Measurements from ENCODE around the gene KIAA0040.

KIAA0040 gene

GRCh38 chr1:175148068-175148467, 44.5 kb downstream of the KIAA0040 start:
- TF ChIP-seq, protein P1, sequence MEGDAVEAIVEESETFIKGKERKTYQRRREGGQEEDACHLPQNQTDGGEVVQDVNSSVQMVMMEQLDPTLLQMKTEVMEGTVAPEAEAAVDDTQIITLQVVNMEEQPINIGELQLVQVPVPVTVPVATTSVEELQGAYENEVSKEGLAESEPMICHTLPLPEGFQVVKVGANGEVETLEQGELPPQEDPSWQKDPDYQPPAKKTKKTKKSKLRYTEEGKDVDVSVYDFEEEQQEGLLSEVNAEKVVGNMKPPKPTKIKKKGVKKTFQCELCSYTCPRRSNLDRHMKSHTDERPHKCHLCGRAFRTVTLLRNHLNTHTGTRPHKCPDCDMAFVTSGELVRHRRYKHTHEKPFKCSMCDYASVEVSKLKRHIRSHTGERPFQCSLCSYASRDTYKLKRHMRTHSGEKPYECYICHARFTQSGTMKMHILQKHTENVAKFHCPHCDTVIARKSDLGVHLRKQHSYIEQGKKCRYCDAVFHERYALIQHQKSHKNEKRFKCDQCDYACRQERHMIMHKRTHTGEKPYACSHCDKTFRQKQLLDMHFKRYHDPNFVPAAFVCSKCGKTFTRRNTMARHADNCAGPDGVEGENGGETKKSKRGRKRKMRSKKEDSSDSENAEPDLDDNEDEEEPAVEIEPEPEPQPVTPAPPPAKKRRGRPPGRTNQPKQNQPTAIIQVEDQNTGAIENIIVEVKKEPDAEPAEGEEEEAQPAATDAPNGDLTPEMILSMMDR (IDR thresholded peaks at IDR 0.05; ENCODE audit: extremely low read depth, missing control alignments), result no peak

GRCh38 chr1:175147569-175147968, 45.0 kb downstream of the KIAA0040 start:
- DNase-seq (ENCODE audit: low spot score), result no peak
- TF ChIP-seq, protein P1 (IDR thresholded peaks at IDR 0.05; ENCODE audit: extremely low read depth, missing control alignments), result no peak

More at GRCh38 chr1:175148068-175148467, 44.5 kb downstream of the KIAA0040 start:
- no peak for DNase-seq (ENCODE audit: low spot score)

GRCh38 chr1:175146529-175147213, 45.9 kb downstream of the KIAA0040 start:
- peak; percentile 72 for DNase-seq (ENCODE audit: low spot score)
- TF ChIP-seq, protein P1 (IDR thresholded peaks at IDR 0.05; ENCODE audit: extremely low read depth, missing control alignments), result peak; percentile 87

GRCh38 chr1:175145899-175146528, 46.6 kb downstream of the KIAA0040 start:
- no peak for DNase-seq (ENCODE audit: low spot score)

DNA sequence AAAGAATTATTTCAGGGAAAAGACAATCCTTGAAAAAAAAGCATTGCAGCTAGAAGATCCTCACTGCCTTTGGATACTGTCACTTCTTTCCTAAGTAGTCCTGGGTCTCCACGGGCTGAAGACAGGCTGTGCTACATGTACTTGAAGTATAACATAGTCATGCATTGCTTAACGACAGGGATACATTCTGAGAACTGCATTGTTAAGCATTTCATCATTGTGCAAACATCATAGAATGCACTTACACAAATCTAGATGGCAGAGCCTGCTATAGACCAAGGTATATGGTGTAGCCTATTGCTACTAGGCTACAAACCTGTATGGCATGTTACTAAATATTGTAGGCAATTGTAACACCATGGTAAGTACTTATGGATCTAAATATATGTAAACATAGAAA, 54.0 kb downstream of the KIAA0040 start:
- TF ChIP-seq, protein P1 (IDR thresholded peaks at IDR 0.05; ENCODE audit: extremely low read depth, missing control alignments), result no peak
- no peak for DNase-seq (ENCODE audit: low spot score)

More at GRCh38 chr1:175145899-175146528, 46.6 kb downstream of the KIAA0040 start:
- TF ChIP-seq, protein P1 (IDR thresholded peaks at IDR 0.05; ENCODE audit: extremely low read depth, missing control alignments), result no peak

GRCh38 chr1:175137369-175137768, 55.2 kb downstream of the KIAA0040 start:
- DNase-seq (ENCODE audit: low spot score), result no peak
- TF ChIP-seq, protein P1 (IDR thresholded peaks at IDR 0.05; ENCODE audit: extremely low read depth, missing control alignments), result no peak

GRCh38 chr1:175136246-175136645, 56.3 kb downstream of the KIAA0040 start:
- TF ChIP-seq, protein P1 (IDR thresholded peaks at IDR 0.05; ENCODE audit: extremely low read depth, missing control alignments), result no peak
- no peak for DNase-seq (ENCODE audit: low spot score)
